Stimulated activated naive B cell treated with anti-CD40 and anti-IgM and Interleukin-4, amounts not matched to agents 10 μg/mL and 1 μg/mL and 100 μg/mL, for 72 hours (primary cell): ENCODE data around the gene HMOX1.

Experiments used
- ATAC-seq, 2 donors: fragments of 150-1000 bp; cut with Tn5 transposase; replicated peaks; 2 replicates each; pipeline ENCODE4 v1.10.0; 2021; ENCODE audit warnings: moderate library complexity in 1 of 2
- DNase-seq: peaks from one replicate; pipeline ENCODE4 v3.0.0; 2021
- H3K27ac Mint-ChIP-seq: one replicate; pipeline ENCODE4 v1.8.0; 2022; ENCODE audit warnings: mild to moderate bottlenecking, mixed read lengths
- H3K27me3 Mint-ChIP-seq, 2 donors: one replicate each; pipeline ENCODE4 v1.8.0; 2022; ENCODE audit warnings: mixed read lengths in 2 of 2
- H3K36me3 Mint-ChIP-seq, 2 donors: one replicate each; pipeline ENCODE4 v1.8.0; 2022; ENCODE audit warnings: mixed read lengths in 2 of 2, mild to moderate bottlenecking in 1 of 2
- H3K4me1 Mint-ChIP-seq, 2 donors: one replicate each; pipeline ENCODE4 v1.8.0; 2022; ENCODE audit warnings: mixed read lengths in 2 of 2, mild to moderate bottlenecking in 1 of 2
- H3K4me3 Mint-ChIP-seq, 2 donors: one replicate each; pipeline ENCODE4 v1.8.0; 2022; ENCODE audit warnings: mild to moderate bottlenecking in 2 of 2, mixed read lengths in 2 of 2, moderate library complexity in 1 of 2
- H3K9me3 Mint-ChIP-seq, 2 donors: one replicate each; pipeline ENCODE4 v1.8.0; 2022; ENCODE audit warnings: mixed read lengths in 2 of 2, mild to moderate bottlenecking in 1 of 2

Gene HMOX1

GRCh38 chr22:35413624-35414023 lies 32.7 kb downstream of the HMOX1 start:
- Mint-ChIP-seq H3K4me3 (no peak overlapping the region), H3K4me1 (peaks cover 27 to 43% of the 10 kb centered on the region in 2 donors), H3K36me3 (peaks cover 61 to 69% of the 10 kb centered on the region in 2 donors), H3K27ac (peak overlapping the region; percentile 67), H3K9me3 (no peaks in the 10 kb centered on the region), H3K27me3 (no peaks in the 10 kb centered on the region)
- ATAC-seq (no peak), DNase-seq (no peak)

GRCh38 chr22:35417606-35418005 lies 36.7 kb downstream of the HMOX1 start:
- H3K9me3 Mint-ChIP-seq: no peaks in the 10 kb centered on the region
- H3K27me3 Mint-ChIP-seq: no peaks in the 10 kb centered on the region
- ATAC-seq (no peak), DNase-seq (no peak)
- peak overlapping the region; percentile 42 for H3K27ac Mint-ChIP-seq
- H3K4me3 Mint-ChIP-seq: no peak overlapping the region
- H3K36me3 Mint-ChIP-seq: peaks cover 47 to 63% of the 10 kb centered on the region in 2 donors
- H3K4me1 Mint-ChIP-seq: peaks cover 4 to 5% of the 10 kb centered on the region in 2 donors

- Mint-ChIP-seq H3K27ac (peak overlapping the region; percentile 42), H3K27me3 (no peaks in the 10 kb centered on the region), H3K36me3 (peaks cover 46 to 66% of the 10 kb centered on the region in 2 donors), H3K4me3 (no peak overlapping the region), H3K4me1 (peaks cover 4 to 5% of the 10 kb centered on the region in 2 donors), H3K9me3 (no peaks in the 10 kb centered on the region)
- ATAC-seq (no peak), DNase-seq (no peak)
Measured at GRCh38 chr22:35418088-35418487, 37.2 kb downstream of the HMOX1 start.

GRCh38 chr22:35418731-35419130 lies 37.8 kb downstream of the HMOX1 start:
- Mint-ChIP-seq H3K9me3 (no peaks in the 10 kb centered on the region), H3K4me1 (peaks cover 5 to 7% of the 10 kb centered on the region in 2 donors), H3K27me3 (no peaks in the 10 kb centered on the region), H3K36me3 (peaks cover 47 to 65% of the 10 kb centered on the region in 2 donors), H3K4me3 (no peak overlapping the region), H3K27ac (no peak overlapping the region)
- DNase-seq (no peak), ATAC-seq (no peak)

- H3K27ac Mint-ChIP-seq: peak overlapping the region; percentile 47
- no peak for ATAC-seq
Measured at GRCh38 chr22:35419756-35420155, 38.9 kb downstream of the HMOX1 start.

GRCh38 chr22:35421121-35421520 lies 40.2 kb downstream of the HMOX1 start:
- H3K4me3 Mint-ChIP-seq: no peak overlapping the region
- no peaks in the 10 kb centered on the region for H3K27me3 Mint-ChIP-seq
- ATAC-seq (no peak), DNase-seq (no peak)
- no peak overlapping the region for H3K27ac Mint-ChIP-seq
- H3K4me1 Mint-ChIP-seq: peaks cover 15% of the 10 kb centered on the region in 2 donors
- no peaks in the 10 kb centered on the region for H3K9me3 Mint-ChIP-seq
- peaks cover 53 to 73% of the 10 kb centered on the region in 2 donors for H3K36me3 Mint-ChIP-seq

More at GRCh38 chr22:35419756-35420155, 38.9 kb downstream of the HMOX1 start:
- Mint-ChIP-seq H3K36me3 (peaks cover 53 to 70% of the 10 kb centered on the region in 2 donors), H3K9me3 (no peaks in the 10 kb centered on the region), H3K4me1 (peaks cover 8 to 9% of the 10 kb centered on the region in 2 donors), H3K27me3 (no peaks in the 10 kb centered on the region), H3K4me3 (no peak overlapping the region)
- no peak for DNase-seq

- H3K27me3 Mint-ChIP-seq: no peaks in the 10 kb centered on the region
- no peak overlapping the region for H3K4me3 Mint-ChIP-seq
- no peaks in the 10 kb centered on the region for H3K9me3 Mint-ChIP-seq
- ATAC-seq (no peak), DNase-seq (no peak)
- no peak overlapping the region for H3K27ac Mint-ChIP-seq
- peaks cover 51 to 71% of the 10 kb centered on the region in 2 donors for H3K36me3 Mint-ChIP-seq
- H3K4me1 Mint-ChIP-seq: peaks cover 15% of the 10 kb centered on the region in 2 donors
Measured at GRCh38 chr22:35422145-35422544, 41.2 kb downstream of the HMOX1 start.

- Mint-ChIP-seq H3K27me3 (no peaks in the 10 kb centered on the region), H3K4me1 (peaks cover 15% of the 10 kb centered on the region in 2 donors), H3K27ac (peak overlapping the region; percentile 2), H3K9me3 (no peaks in the 10 kb centered on the region), H3K4me3 (no peak overlapping the region), H3K36me3 (peaks cover 47 to 67% of the 10 kb centered on the region in 2 donors)
- ATAC-seq (no peak), DNase-seq (no peak)
Measured at GRCh38 chr22:35422936-35423335, 42.0 kb downstream of the HMOX1 start.

- ATAC-seq (no peak), DNase-seq (no peak)
- H3K36me3 Mint-ChIP-seq: peaks cover 46 to 64% of the 10 kb centered on the region in 2 donors
- H3K27me3 Mint-ChIP-seq: no peaks in the 10 kb centered on the region
- H3K4me1 Mint-ChIP-seq: peaks cover 15% of the 10 kb centered on the region in 2 donors
- peak overlapping the region; percentile 67 for H3K27ac Mint-ChIP-seq
- H3K9me3 Mint-ChIP-seq: no peaks in the 10 kb centered on the region
- no peak overlapping the region for H3K4me3 Mint-ChIP-seq
Measured at GRCh38 chr22:35424081-35424480, 43.2 kb downstream of the HMOX1 start.

- ATAC-seq: no peak
- H3K27me3 Mint-ChIP-seq: no peaks in the 10 kb centered on the region
- H3K4me1 Mint-ChIP-seq: peaks cover 15 to 18% of the 10 kb centered on the region in 2 donors
- no peaks in the 10 kb centered on the region for H3K9me3 Mint-ChIP-seq
- DNase-seq: no peak
- peaks cover 43 to 61% of the 10 kb centered on the region in 2 donors for H3K36me3 Mint-ChIP-seq
- no peak overlapping the region for H3K4me3 Mint-ChIP-seq
- H3K27ac Mint-ChIP-seq: peak overlapping the region; percentile 67
Measured at GRCh38 chr22:35424761-35425160, 43.9 kb downstream of the HMOX1 start.

- ATAC-seq: no peak
- no peak for DNase-seq
- peaks cover 18 to 26% of the 10 kb centered on the region in 2 donors for H3K4me1 Mint-ChIP-seq
- H3K9me3 Mint-ChIP-seq: no peaks in the 10 kb centered on the region
- H3K36me3 Mint-ChIP-seq: peaks cover 45 to 62% of the 10 kb centered on the region in 2 donors
- no peak overlapping the region for H3K4me3 Mint-ChIP-seq
- peak overlapping the region; percentile 67 for H3K27ac Mint-ChIP-seq
- no peaks in the 10 kb centered on the region for H3K27me3 Mint-ChIP-seq
Measured at GRCh38 chr22:35425546-35425945, 44.6 kb downstream of the HMOX1 start.

GRCh38 chr22:35425971-35426800 lies 45.3 kb downstream of the HMOX1 start:
- Mint-ChIP-seq H3K9me3 (no peaks in the 10 kb centered on the region), H3K36me3 (peaks cover 45 to 62% of the 10 kb centered on the region in 2 donors), H3K27me3 (no peaks in the 10 kb centered on the region), H3K4me3 (no peak overlapping the region), H3K4me1 (peaks cover 18 to 29% of the 10 kb centered on the region in 2 donors), H3K27ac (peak overlapping the region; percentile 67)
- ATAC-seq (no peak), DNase-seq (no peak)

GRCh38 chr22:35426801-35427140 lies 45.9 kb downstream of the HMOX1 start:
- no peak for DNase-seq

GRCh38 chr22:35430897-35431322 lies 50.0 kb downstream of the HMOX1 start:
- H3K36me3 Mint-ChIP-seq: peaks cover 52 to 66% of the 10 kb centered on the region in 2 donors
- no peak overlapping the region for H3K27ac Mint-ChIP-seq
- H3K4me1 Mint-ChIP-seq: peaks cover 7 to 16% of the 10 kb centered on the region in 2 donors
- H3K27me3 Mint-ChIP-seq: no peaks in the 10 kb centered on the region
- ATAC-seq (peak; percentile 81 to 88), DNase-seq (peak; percentile 56)
- H3K4me3 Mint-ChIP-seq: no peak overlapping the region
- H3K9me3 Mint-ChIP-seq: peaks cover 0 to 3% of the 10 kb centered on the region in 2 donors

More at GRCh38 chr22:35426801-35427140, 45.9 kb downstream of the HMOX1 start:
- peaks cover 45 to 62% of the 10 kb centered on the region in 2 donors for H3K36me3 Mint-ChIP-seq
- no peaks in the 10 kb centered on the region for H3K9me3 Mint-ChIP-seq
- H3K4me1 Mint-ChIP-seq: peaks cover 18 to 29% of the 10 kb centered on the region in 2 donors
- ATAC-seq: no peak
- no peaks in the 10 kb centered on the region for H3K27me3 Mint-ChIP-seq
- H3K4me3 Mint-ChIP-seq: no peak overlapping the region
- peak overlapping the region; percentile 51 for H3K27ac Mint-ChIP-seq
